HCT116 (cell line): ENCODE data around the gene RASSF5. TPM values are rescaled to one million over a fixed set of nuclear protein-coding genes. Genes with fewer than 3 reads are reported as not detected.

ENCODE experiments used
- ATAC-seq: fragments of 200-7000 bp; cut with Tn5 transposase; 2 replicates; pipeline ENCODE4 v1.9.1; 2020; ENCODE audit warnings: mild to moderate bottlenecking, moderate library complexity
- BruUV-seq: library from RNA; stranded (reverse); fragments of 400-500 nt; replicated peaks from 2 replicates; lab custom pipeline; 2021; lab: Mats Ljungman, UMichigan
- CTCF ChIA-PET: fragments of 300-600 bp; sonication (Branson Sonifier 250); formaldehyde crosslinking; loops from one replicate; lab custom pipeline; 2021; ENCODE audit warnings: antibody characterized with exemption; lab: Charles Lee
- POLR2A ChIA-PET: fragments of 300-600, 350-600 bp; sonication (Branson Sonifier 250); formaldehyde crosslinking; loops from one replicate; lab custom pipeline; 2021; ENCODE audit warnings: antibody characterized with exemption; lab: Charles Lee
- RAD21 ChIA-PET, 2 experiments: fragments of 300-600 bp; sonication (Branson Sonifier 250); formaldehyde crosslinking; loops; one replicate each; lab custom pipeline; 2023; ENCODE audit warnings: low total read pairs in 2 of 2; ENCODE audit not compliant: uncharacterized antibody in 2 of 2, unreplicated experiment in 2 of 2, low non-redundant PET in 1 of 2; lab: Charles Lee
- DNase-seq: peaks from one replicate; pipeline ENCODE4 v3.0.0-alpha.2; 2010; ENCODE audit warnings: low read depth, low spot score
- H2AFZ ChIP-seq: fragments of 200-600 bp; shearing (Covaris generic), sonication (generic); 2 replicates; pipeline ENCODE4 v1.6.1; 2017; ENCODE audit warnings: low read depth, mixed run types, mixed read lengths, antibody characterized with exemption, low read length; ENCODE audit not compliant: poor library complexity, severe bottlenecking
- H3K27ac ChIP-seq: 2 replicates; pipeline ENCODE4 v1.5.1; 2012; ENCODE audit warnings: low read depth, low read length
- H3K27me3 ChIP-seq: fragments of 200-600 bp; sonication (generic); 2 replicates; pipeline ENCODE4 v1.6.1; 2016; ENCODE audit warnings: mixed run types, low read length, mixed read lengths; ENCODE audit not compliant: insufficient read depth
- H3K36me3 ChIP-seq, 2 experiments: fragments of 200-500 bp in 1 of 2; fragments of 200-600 bp in 1 of 2; sonication (Bioruptor generic) in 1 of 2; sonication (generic) in 1 of 2; 2 replicates each; pipeline versions ENCODE4 v1.5.1 to v1.6.1; 2014 to 2016; ENCODE audit warnings: low read length in 2 of 2, inconsistent platforms in 1 of 2, mixed read lengths in 1 of 2, mixed run types in 1 of 2; ENCODE audit not compliant: insufficient read depth in 2 of 2, control insufficient read depth in 1 of 2
- H3K4me1 ChIP-seq, 2 experiments: fragments of 200-600 bp in 1 of 2; sonication (generic) in 1 of 2; 2 replicates each; pipeline versions ENCODE4 v1.5.1 to v1.6.1; 2012 to 2017; ENCODE audit warnings: low read length in 2 of 2, inconsistent platforms in 1 of 2, mild to moderate bottlenecking in 1 of 2, mixed read lengths in 1 of 2, mixed run types in 1 of 2, moderate library complexity in 1 of 2; ENCODE audit not compliant: insufficient read depth in 2 of 2, control insufficient read depth in 1 of 2
- H3K4me2 ChIP-seq: fragments of 200-600 bp; sonication (generic); 2 replicates; pipeline ENCODE4 v1.6.1; 2017; ENCODE audit warnings: mixed run types, low read length, mixed read lengths
- H3K4me3 ChIP-seq, 2 experiments: fragments of 200-600 bp in 1 of 2; sonication (generic) in 1 of 2; replicated peaks in 1 of 2; 2 replicates each; pipeline ENCODE4 v1.5.1; 2011 to 2016; ENCODE audit warnings: low read length in 2 of 2, control low read depth in 1 of 2, low read depth in 1 of 2, mild to moderate bottlenecking in 1 of 2, mixed read lengths in 1 of 2, mixed run types in 1 of 2
- H3K79me2 ChIP-seq: fragments of 200-600 bp; sonication (generic); 2 replicates; pipeline ENCODE4 v1.6.1; 2017; ENCODE audit warnings: mild to moderate bottlenecking, mixed run types, low read length, moderate library complexity, mixed read lengths; ENCODE audit not compliant: insufficient read depth
- H3K9ac ChIP-seq: fragments of 200-600 bp; sonication (generic); 2 replicates; pipeline ENCODE4 v1.6.1; 2016; ENCODE audit warnings: low read length, mixed read lengths
- H3K9me2 ChIP-seq: fragments of 200-600 bp; sonication (generic), shearing (Covaris generic); 2 replicates; pipeline ENCODE4 v1.6.1; 2017; ENCODE audit warnings: mixed run types, mild to moderate bottlenecking, moderate library complexity; ENCODE audit not compliant: insufficient read depth
- H3K9me3 ChIP-seq, 2 experiments: fragments of 200-500 bp in 1 of 2; fragments of 200-600 bp in 1 of 2; sonication (Bioruptor generic) in 1 of 2; sonication (generic) in 1 of 2; 2 replicates each; pipeline ENCODE4 v1.6.1; 2014 to 2017; ENCODE audit warnings: low read length in 2 of 2, mixed read lengths in 2 of 2, inconsistent platforms in 1 of 2, low read depth in 1 of 2, mild to moderate bottlenecking in 1 of 2, mixed run types in 1 of 2, moderate library complexity in 1 of 2; ENCODE audit not compliant: control insufficient read depth in 1 of 2, insufficient read depth in 1 of 2
- H4K20me1 ChIP-seq: fragments of 200-600 bp; sonication (generic), shearing (Covaris generic); 2 replicates; pipeline ENCODE4 v1.6.1; 2017; ENCODE audit warnings: mixed run types, mild to moderate bottlenecking, moderate library complexity; ENCODE audit not compliant: insufficient read depth
- POLR2AphosphoS5 ChIP-seq: IDR thresholded peaks from 2 replicates; pipeline ENCODE4 v1.6.1; 2011; ENCODE audit warnings: mild to moderate bottlenecking, low read depth, low read length, moderate library complexity
- RAD21 ChIP-seq: IDR thresholded peaks from 2 replicates; pipeline ENCODE4 v1.6.1; 2012; ENCODE audit warnings: low read depth, mild to moderate bottlenecking
- SIN3A ChIP-seq: IDR thresholded peaks from 2 replicates; pipeline ENCODE4 v1.6.1; 2012; ENCODE audit warnings: low read depth
- SRF ChIP-seq: IDR thresholded peaks from 2 replicates; pipeline ENCODE4 v1.6.1; 2012; ENCODE audit warnings: low read depth
- ZBTB33 ChIP-seq: IDR thresholded peaks from 2 replicates; pipeline ENCODE4 v1.6.1; 2011; ENCODE audit warnings: mild to moderate bottlenecking, low read length, moderate library complexity; ENCODE audit not compliant: insufficient replicate concordance; ENCODE audit errors: extremely low read depth
- ZNF274 ChIP-seq: fragments of 200-500 bp; sonication (Bioruptor generic); IDR thresholded peaks from 2 replicates; pipeline ENCODE4 v1.6.1; 2014; ENCODE audit warnings: mild to moderate bottlenecking, low read depth, low read length, inconsistent platforms
- intact Hi-C: fragments of 100-400 bp; cut with micrococcal nuclease; formaldehyde crosslinking; loops from 2 replicates; pipeline ENCODE4 v1.10.0; 2022
- total RNA-seq: library from RNA; stranded (reverse); gene quantifications from one replicate; pipeline ENCODE4 v1.2.1, GENCODE V29; 2021; ENCODE audit not compliant: unreplicated experiment

RASSF5 gene
- total RNA-seq, 1 experiment from 2014 or later, result 5.4 TPM

- no peak overlapping the region for H3K27ac ChIP-seq
- DNase-seq, result no peak
- no peak overlapping the region for H2AFZ ChIP-seq
- H3K9me3 ChIP-seq, result no peaks in the 10 kb centered on the region
- intact Hi-C loops, result loop anchor here (5.0 kb wide), 2 partner anchors 434 to 504 kb away; no protein-coding TSS in a partner anchor
- no peak overlapping the region for H3K4me3 ChIP-seq
- H3K4me1 ChIP-seq, result peaks cover 0 to 6% of the 10 kb centered on the region in 2 experiments; a peak in 1 of 4 replicates
- no peak overlapping the region for H3K4me2 ChIP-seq
- ChIA-PET POLR2A (interaction anchor here (1.1 kb wide), 1 partner anchor 9 kb away, joined by 6 read pairs; the partner anchor contains the start of gene IKBKE), CTCF (interaction anchor here (0.8 to 1.7 kb wide), 8 partner anchors 9 to 503 kb away, joined by 3 to 21 read pairs (median 9); partner anchors contain the start of gene IKBKE), RAD21 (no interaction called here)
- no TSS peak for BruUV-seq
- H3K79me2 ChIP-seq, result no peaks in the 10 kb centered on the region
- H3K9ac ChIP-seq, result no peak overlapping the region
- no peaks in the 10 kb centered on the region for H4K20me1 ChIP-seq
- no peaks in the 10 kb centered on the region for H3K27me3 ChIP-seq
- H3K9me2 ChIP-seq, result no peaks in the 10 kb centered on the region
- no peaks in the 10 kb centered on the region for H3K36me3 ChIP-seq
- no peak for ATAC-seq
- TF ChIP-seq RAD21, result no peak
- no peak for TF ChIP-seq SIN3A
- TF ChIP-seq ZNF274, result no peak
- TF ChIP-seq POLR2AphosphoS5, result no peak
- no peak for TF ChIP-seq ZBTB33
- no peak for TF ChIP-seq SRF
These were observed 28.6 kb upstream of the RASSF5 start for GRCh38 chr1:206478746-206479145.
